GM18507 (cell line): ENCODE measurements around the gene TYSND1.

Experiments used
- DNase-seq: peaks from one replicate; pipeline ENCODE4 v3.0.0; 2011; ENCODE audit warnings: low read depth; ENCODE audit not compliant: insufficient read length; ENCODE audit errors: extremely low spot score
- FAIRE-seq: peaks from 2 replicates; lab custom pipeline; 2011; peaks lifted over from hg19 to GRCh38; lab: Jason Lieb, UNC

The TYSND1 gene

DNA sequence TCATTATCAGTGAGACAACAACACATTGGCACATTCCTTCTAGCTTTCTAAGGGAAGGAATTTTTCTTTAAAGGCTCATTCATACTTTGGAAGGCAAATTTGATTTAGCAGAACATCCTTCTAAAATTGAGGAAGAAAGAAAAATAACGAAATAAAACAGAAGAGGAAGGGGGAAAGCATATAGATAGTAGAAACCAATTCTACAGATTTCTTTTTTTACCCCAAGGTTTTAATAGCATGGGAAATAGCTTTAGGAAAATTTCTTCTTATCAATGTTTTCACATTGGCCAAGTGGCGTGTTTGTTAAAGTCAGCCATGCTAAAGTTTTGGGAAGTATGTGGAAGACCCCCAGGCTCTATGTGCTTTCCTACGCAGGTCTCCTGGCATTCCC, 58.2 kb downstream of the TYSND1 start:
- no peak for DNase-seq
- FAIRE-seq, result no peak
